ENCODE results near the gene ACP3.
"Not testable (repeated sequence)": the region's sequence is repeated elsewhere in the genome, so short reads cannot be mapped to it uniquely, and the experiment has no call there.

ACP3 gene

DNA sequence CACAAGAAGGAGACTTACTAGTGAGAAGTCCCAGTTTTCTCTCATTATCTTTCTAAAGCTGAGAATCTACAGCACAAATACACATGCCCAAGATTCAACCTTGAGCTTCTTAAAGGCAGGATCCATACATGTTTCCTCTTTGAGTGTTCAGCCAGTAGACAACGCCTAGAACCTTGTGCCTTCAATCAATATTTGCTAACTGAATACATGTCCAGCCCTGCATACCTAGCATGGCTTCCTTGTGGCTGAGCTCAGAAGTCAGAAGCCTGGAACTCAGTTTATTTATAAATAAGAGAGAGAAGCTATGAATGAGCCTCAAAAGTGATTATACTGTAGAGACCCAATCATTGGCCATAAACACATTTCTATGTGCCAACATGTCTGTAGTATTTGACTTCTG is 43.5 kb downstream of the ACP3 start:
- no peak for DNase-seq (ENCODE audit: low read depth in 2 of 2)

DNA sequence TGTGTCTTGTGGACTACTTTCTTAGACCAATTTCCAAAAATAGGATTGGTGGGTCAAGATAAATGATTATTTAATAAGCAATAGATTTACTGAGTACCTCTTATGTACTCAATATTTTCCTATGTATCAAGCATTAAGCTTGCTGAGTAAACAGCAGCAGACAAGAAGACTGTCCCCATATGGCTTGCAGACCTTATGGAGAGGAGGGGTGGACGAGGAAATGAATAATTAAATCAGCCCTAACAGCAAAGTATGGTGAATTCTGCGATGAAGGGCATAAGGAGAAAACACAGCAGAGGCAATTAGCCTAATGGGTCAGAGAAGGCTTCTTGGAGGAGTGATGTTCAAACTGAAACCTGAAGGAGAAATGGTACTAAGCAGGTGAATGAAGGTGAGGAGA is 45.1 kb downstream of the ACP3 start:
- DNase-seq (ENCODE audit: low read depth in 2 of 2), result no peak

DNA sequence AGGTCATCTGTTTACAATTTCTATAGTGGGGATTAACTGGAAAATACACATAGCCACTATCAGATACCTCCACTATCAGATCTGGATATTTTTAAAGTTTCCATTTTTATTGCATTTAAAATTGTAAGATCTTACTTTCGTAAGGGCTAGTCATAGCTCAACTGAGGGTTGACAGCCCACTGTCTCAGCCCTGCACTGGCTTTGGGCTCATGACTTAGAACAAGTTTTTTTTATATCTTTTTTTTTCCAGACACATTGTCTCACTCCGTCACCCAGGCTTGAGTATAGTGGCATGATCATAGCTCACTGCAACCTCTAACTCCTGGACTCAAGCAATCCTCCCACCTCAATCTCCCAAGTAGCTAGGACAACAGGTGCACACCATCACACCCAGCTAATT is 51.3 kb downstream of the ACP3 start:
- DNase-seq (ENCODE audit: low read depth in 2 of 2), result no peak

DNA sequence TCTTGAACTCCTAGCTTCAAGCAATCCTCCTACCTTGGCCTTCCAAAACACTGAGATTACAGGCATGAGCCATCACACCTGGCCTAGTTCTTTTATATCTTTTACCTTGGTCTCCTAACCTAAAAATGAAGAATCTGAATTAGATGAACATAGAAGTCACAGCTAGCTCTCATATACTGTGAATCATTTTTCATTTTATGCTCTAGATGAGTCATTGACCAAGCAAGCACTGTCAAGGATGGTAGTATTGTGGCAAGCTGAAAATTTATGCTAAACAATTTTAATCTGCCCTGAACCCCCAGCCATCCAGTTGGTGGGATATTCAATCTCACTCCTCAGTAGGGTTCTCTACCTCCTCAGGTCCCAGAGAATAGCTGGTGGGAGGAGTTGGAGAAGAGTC is 51.8 kb downstream of the ACP3 start:
- DNase-seq (ENCODE audit: low read depth in 2 of 2), result no peak

DNA sequence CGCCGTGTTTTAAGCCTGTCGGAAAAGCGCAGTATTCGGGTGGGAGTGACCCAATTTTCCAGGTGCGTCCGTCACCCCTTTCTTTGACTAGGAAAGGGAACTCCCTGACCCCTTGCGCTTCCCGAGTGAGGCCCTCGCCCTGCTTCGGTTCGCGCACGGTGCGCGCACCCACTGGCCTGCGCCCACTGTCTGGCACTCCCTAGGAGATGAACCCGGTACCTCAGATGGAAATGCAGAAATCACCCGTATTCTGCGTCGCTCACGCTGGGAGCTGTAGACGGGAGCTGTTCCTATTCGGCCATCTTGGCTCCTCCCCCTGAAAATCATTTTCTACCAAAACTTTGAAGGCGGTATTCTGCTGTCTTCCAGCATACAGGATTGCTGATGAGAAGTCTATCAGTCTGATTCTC is 59.7 kb downstream of the ACP3 start:
- not testable (repeated sequence) for DNase-seq (ENCODE audit: low read depth in 2 of 2)

DNA sequence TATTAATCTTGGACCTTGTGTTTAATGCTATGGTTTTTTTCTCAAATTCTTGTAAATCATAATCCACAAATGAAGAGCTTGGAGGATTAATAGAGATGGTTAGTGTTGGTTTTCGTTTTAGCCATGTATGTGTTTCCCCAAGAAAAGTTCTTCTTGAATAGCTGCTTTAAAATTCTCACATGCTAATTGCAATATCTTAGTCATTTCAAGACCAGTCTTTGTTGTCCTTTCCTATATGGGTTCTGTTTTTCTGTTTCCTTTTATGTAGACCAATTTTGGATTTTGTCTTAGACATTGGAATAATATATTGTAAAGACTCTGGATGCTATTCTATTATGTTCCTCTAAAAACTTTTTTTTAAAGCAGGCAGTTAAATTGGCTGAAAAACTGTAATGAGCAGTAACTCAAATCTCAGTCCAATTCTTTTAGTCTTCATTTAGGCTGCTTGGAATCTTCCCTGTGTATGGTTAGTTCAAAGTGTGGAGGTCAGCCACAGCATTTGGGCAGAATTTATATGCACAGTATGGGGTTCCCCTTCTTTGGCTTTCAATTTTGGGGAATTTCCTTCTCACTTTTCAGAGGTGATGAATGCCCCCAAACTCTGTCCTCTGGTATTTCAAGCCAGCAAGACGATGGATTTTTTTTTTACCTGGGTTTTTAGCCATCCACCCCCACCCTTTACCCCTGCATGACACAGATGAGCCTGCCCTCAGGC is 61.0 kb downstream of the ACP3 start:
- DNase-seq (ENCODE audit: low read depth in 2 of 2), result no peak

DNA sequence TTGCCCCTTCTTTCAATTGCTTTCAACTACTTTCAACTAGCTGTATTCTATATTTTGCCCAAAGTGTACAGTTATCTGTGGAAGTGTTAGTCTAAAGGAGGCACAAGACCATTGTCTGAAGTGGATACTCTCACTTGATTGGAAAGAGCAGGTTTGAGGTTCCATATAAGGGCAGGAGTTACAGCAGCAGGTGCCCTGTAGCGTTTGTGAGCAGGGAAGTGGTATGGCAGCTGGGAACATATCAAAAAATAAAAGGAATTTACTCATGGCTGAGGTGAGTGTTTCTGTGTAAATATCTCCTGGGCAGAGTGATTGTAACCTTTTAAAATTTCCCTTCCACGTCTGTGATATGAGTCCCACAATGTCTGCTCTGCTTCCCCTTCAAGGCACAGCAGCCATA is 61.6 kb downstream of the ACP3 start:
- DNase-seq (ENCODE audit: low read depth in 2 of 2), result no peak

DNA sequence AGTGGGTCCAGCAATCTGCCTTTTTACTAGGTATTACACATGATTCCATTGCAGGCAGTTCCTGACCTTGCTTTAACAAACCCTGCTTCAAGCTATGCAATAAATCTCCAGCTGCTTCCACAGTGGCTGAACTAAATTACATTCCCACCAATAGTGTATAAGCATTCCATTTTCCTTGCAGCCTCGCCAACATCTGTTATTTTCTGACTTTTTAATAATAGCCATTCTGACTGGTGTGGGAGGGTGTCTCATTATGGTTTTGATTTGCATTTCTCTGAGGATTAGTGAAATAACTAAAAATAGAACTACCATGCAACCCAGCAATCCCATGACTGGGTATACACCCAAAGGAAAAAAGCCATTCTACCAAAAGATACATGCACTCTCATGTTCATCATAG is 63.7 kb downstream of the ACP3 start:
- no peak for DNase-seq (ENCODE audit: low read depth in 2 of 2)

DNA sequence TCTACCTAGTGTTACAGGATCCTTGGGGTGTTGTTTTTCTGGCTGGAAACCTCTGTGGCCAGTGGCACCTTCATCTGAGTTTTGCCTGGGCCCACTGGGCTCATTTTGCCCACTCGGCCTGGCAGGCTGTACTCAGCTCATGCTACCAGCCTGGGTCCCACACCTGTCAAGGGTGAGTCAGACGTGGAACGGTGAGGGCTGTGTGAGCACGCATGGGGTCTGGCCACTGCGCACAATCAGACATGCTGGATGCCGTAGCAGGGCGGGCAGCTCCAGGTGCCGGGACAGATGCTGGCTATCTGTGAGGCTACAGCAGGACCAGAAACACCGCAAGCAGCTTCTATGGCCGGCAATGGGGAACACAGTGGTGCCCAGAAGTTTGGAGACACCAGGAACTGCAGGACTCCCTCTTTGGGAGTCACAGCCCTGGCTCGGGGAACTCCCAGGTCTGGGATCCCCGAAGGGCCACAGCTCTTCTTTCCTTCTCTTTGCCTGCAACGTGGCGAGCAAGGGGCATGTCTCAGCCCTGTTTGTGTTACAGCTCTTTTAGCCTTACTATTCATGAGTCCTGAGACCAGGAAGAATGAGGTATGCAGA is 64.2 kb downstream of the ACP3 start:
- no peak for DNase-seq (ENCODE audit: low read depth in 2 of 2)

DNA sequence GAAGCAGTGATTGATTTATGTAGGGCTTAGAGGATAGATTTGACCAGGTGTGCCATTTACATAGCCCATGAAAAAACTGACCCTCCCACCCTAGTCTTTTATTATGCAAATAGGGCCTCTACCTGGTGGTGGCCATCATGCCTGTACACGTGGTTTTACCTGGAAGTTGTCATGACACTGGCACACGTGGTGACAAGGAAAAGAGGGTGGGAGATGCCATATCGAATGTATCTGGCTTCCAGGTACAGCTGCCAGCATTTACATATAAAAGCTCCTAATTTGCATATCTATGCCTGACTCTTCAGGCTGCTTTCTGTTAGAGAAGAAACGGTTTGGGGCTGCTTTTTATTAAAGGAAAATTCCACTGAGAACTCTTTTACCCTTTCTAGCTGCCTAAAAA is 65.1 kb downstream of the ACP3 start:
- DNase-seq (ENCODE audit: low read depth in 2 of 2), result no peak

DNA sequence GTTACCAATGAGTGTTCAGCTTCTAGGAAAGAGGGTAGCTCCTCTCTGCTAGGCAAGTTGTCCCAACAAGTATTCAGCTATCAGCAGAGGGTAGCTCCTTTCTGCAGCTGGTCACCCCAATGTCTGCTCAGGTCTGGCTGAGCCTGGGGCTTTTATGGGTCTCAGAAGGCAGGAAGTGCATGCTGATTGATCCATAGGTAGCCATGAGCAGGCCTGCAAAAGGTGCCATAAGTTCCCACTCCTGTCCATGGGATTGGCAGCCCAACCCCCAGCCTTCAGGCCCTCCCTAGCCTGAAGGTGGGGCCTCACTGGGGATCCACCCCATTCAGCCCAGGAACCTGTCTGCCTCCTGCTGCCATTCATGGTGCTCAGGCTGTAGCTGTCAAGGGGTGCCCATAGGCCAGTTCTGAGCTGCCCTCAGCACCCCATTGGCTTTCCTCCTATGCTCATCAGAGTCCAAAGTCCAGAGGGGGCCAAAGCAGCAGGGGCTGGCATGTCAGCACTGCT is 65.5 kb downstream of the ACP3 start:
- no peak for DNase-seq (ENCODE audit: low read depth in 2 of 2)

DNA sequence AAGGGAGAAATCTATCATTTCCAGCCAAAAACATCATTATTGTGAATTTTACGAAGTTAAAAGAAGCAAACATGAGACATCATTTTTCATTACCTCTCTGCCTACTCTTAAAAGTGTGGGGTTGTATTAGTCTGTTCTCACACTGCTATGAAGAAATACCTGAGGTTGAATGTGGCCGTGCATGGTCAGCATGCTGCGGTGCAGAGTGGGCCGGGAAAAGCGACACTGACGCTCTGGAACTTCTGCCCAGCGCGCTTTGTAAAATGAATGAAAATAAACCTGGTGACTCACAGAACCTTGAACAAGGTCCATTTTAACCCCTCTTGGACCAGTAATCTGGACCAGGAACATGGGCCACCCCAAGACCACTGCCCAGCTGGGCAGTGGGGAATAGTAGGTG is 69.1 kb downstream of the ACP3 start:
- no peak for DNase-seq (ENCODE audit: low read depth in 2 of 2)

DNA sequence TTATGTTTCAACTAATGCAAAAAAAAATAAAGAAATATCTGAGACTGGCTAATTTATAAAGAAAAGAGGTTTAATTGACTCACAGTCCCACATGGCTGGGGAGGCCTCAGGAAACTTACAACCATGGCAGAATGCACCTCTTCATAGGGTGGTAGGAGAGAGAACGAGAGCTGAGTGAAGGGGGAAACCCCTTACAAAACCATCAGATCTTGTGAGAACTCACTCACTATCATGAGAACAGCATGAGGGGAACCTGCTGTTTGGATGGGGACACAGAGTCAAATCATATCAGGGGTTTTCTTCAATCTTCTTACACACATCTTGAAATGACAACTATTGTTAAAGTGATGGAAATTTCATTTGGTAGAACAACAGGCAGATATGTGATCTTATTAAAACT is 75.5 kb downstream of the ACP3 start:
- DNase-seq (ENCODE audit: low read depth in 2 of 2), result not testable (repeated sequence)

DNA sequence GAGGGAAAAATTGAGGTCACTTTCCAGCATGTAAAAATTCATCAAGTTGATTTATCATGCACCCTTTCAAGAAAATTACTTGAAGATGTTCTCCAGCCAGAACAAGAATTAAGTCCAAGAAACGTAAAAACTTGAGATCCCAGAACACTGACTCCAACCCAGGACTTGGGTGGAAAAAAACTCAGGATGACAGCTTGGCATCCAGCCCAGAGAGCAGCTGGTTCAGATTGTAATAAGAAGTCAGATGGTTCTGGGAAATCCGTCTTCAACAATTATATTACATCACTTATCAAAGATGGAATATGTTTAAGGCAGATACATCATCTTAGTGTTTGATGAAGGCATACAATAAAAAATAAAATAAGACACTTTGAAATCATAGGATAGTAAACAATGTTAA is 77.1 kb downstream of the ACP3 start:
- no peak for DNase-seq (ENCODE audit: low read depth in 2 of 2)

DNA sequence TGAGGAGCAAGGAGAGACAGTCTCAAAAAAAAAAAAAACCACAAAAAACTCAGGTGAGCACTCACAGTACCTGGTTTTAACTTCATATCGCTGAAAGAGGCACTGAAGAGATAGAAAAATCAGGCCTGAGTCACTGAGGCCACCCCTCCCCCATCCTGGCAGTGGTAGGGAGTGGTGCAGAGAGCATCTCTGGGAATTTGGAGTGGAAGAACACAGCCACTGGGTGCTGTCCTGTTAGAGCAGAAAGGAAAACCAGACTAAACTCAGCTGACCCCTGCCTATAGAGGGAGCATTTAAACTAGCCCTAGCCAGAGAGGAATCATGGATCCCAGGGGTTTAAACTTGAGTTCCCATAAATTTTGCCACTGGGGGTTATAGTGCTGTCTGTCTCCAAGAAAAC is 77.9 kb downstream of the ACP3 start:
- no peak for DNase-seq (ENCODE audit: low read depth in 2 of 2)

DNA sequence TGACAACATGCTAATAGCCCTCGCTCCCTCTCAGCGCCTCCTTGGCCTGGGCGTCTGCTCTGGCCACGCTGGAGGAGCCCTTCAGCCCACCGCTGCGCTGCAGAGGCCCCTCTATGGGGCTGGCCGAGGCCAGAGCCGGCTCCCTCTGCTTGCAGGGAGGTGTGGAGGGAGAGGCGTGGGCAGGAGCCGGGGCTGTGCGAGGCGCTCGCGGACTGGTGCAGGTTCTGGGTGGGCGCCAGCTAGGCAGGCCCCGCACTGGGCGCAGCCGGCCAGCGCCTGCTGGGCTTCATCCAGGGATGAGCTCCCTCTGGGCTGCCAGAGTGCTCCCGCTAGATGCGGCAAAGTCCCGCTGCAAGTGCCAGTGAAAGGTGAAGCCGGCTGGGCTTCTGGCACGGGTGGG is 79.0 kb downstream of the ACP3 start:
- no peak for DNase-seq (ENCODE audit: low read depth in 2 of 2)

DNA sequence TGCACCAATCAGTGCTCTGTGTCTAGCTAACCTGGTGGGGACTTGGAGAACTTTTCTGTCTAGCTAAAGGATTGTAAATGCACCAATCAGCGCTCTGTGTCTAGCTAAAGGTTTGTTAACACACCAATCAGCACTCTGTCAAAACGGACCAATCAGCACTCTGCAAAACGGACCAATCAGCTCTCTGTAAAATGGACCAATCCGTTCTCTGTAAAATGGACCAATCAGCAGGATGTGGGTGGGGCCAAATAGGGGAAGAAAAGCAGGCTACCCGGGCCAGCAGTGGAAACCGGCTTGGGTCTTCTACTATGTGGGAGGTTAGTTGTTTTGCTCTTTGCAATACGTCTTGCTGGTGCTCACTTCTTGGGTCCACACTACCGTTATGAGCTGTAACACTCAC is 79.6 kb downstream of the ACP3 start:
- not testable (repeated sequence) for DNase-seq (ENCODE audit: low read depth in 2 of 2)

DNA sequence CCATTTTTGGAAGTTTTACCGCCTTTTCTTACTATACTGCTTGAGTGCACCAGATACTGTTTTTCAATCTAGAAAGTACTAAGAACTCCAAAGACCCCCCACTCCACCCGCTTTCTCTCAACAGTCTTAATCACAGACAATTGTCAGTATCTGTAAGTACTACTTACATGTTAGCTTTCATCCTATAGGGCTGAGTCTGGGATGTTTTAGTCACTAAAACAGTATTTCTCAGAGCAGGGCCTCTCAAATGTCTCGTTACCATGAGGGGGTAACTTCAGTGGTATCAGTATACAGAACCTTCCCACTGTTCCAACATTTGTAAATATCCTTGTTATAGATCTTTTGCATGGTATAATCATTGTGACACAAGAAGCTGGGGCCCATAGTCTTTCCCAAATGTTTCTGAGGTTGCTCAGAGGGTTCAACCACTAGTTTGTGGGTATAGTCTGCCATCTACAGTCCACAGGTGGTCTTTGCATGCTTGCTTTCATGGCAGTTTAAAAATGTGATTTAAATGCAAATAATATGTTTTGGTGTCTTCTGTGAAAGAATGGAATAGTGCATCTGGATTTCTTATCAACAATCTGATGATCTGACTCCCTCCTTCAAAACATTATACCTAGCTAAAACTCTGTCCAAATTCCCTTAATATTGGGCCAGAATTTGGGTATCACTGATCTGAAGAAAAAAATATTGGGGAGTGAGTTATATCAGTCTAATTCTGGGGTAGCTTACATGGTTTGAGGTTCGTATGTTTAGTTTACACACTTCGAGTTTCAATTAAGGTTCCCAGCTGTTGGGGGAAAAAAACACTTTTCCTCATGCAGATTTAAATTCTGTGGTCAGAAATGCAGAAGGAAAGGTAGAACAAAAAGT is 82.1 kb downstream of the ACP3 start:
- no peak for DNase-seq (ENCODE audit: low read depth in 2 of 2)

DNA sequence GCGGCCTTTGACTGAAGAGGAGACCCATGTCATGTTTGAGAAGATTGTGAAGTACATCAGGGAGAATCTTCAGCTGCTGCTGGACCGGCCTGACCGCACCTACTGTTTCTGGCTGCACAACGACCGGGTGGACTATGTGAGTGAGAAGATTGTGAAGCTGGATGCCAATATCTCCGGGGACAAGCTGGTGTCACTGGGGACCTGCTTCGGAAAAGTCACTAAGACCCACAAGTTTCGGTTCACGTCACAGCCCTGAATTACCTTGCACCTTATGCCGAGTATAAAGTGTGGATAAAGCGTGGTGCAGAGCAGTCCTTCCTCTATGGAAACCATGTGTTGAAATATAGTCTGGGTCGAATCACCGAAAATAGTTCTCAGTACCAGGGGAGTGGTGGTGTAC is 84.0 kb downstream of the ACP3 start:
- DNase-seq (ENCODE audit: low read depth in 2 of 2), result no peak

DNA sequence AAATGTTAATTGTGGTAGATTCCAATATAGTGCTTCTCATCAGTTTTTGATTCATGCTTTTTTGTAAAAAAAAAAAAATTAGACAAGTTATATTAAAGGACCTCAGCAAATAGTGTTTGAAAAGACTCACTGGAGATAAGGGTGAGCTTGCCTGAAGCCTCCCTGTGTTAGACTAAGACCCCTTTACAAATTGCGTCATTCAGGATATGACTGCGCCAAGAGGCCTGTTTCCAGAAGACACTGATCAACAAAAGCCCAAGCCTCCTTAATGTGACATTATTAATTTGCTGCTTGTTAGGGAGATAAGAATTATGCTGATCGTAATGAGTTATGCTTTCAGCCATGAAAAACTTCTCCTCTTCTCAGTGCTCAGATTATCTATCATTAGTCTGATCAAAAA is 87.1 kb downstream of the ACP3 start:
- no peak for DNase-seq (ENCODE audit: low read depth in 2 of 2)

DNA sequence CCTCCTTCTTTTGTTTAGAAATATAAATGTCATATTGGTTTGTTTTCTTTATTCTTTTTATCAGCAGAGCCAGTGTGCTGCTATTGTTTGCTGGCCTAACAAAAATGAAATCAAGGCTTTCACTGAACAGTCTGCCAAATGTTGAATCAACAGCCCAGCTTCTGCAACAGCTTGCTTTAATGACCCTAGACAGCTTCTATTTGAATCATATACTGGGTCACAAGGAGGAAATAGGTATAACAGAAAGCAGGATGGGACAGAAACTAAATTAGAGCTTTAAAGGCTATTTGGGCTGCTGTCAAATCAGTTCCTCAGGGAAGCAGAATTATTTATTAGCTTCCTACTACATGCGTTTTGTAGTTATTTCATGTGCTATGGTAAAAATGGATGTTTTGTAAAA is 88.0 kb downstream of the ACP3 start:
- no peak for DNase-seq (ENCODE audit: low read depth in 2 of 2)

DNA sequence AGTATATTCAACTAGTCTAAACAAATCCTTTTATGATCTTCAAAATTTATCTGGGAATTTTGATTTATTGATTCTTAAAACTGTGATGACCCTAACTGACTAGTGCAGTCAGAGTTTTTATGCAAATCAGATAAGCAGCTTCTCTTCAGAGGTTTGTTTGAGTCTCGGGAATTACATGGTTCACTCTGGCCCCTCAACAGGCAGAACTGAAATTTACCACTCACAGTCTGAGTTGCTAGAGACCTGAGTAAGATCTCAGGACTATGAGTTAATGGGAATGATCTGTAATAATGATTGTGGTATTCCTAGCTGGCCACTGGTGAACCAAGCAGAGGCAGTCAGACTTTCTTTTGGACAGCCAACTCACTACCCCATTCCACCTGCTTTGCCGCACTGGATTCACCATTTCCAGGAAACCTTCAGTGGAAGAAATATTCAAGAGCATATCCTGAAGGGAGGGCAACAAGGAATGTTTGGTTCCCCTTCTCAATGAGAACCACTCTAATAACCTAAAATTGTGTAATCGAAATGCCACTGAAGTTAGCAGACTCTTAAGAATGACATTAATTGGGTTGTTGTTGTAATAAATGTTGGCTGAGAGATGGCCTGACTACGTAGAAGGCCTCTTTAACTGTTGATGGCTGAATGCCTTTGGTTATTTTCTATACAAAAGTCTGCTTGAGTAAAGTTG is 88.5 kb downstream of the ACP3 start:
- no peak for DNase-seq (ENCODE audit: low read depth in 2 of 2)

All from stimulated activated CD8-positive, alpha-beta memory T cell treated with anti-CD3 and anti-CD28 coated beads, Interleukin-7, amount 100 ng/mL, for 4 hours (primary cell).